LoVo (cell line): Measurements from ENCODE around the gene SNX24.
"Not testable (repeated sequence)": the region's sequence is repeated elsewhere in the genome, so short reads cannot be mapped to it uniquely, and the experiment has no call there.

ENCODE experiments used
- DNase-seq: peaks from one replicate; pipeline ENCODE4 v3.0.0-alpha.2; 2016; ENCODE audit warnings: low spot score

SNX24 gene

GRCh38 chr5:122845229-122846050 is at the start of gene SNX24:
TSS of gene SNX24 (plus strand) at chr5:122845613. CDS start at chr5:122845634, 21 bp downstream.
- peak; percentile 87 for DNase-seq

DNA sequence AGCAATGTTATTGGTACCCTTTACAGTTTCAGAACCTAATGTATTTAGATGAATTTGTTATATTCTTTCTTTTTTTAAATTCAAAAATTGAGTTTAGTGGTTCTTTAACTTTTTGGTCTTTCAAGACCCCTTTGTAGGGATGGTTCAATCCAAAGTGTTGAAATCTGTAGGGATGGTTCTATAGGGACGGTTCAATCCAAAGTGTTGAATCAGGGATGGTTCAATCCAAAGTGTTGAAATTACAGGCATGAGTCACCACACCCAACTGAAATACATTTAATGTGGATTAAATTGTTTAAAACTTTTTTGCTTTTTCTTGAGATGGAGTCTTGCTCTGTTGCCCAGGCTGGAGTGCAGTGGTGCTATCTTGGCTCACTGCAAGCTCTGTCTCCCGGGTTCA is 39.9 kb upstream of the SNX24 start:
- no peak for DNase-seq

DNA sequence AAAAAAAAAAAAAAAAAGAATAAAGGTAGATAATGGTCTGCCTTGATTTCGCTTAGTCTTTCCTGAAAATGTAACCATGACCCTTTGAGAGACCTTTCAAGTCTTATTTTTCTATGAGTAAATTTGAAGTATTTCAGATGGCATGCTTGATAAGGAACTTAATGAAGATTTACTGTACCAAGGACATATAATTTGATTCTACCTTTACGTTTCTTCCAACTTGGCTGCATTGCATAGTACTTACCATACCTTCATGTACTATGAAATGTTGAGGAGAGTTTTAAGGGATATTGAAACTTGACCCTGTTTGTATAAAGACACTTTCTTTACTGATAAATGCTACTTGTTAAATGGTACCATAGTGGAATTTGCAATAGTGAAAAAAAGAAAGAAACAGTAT is 35.0 kb upstream of the SNX24 start:
- DNase-seq = no peak

GRCh38 chr5:122815218-122815767 is 30.1 kb upstream of the SNX24 start:
- no peak for DNase-seq

DNA sequence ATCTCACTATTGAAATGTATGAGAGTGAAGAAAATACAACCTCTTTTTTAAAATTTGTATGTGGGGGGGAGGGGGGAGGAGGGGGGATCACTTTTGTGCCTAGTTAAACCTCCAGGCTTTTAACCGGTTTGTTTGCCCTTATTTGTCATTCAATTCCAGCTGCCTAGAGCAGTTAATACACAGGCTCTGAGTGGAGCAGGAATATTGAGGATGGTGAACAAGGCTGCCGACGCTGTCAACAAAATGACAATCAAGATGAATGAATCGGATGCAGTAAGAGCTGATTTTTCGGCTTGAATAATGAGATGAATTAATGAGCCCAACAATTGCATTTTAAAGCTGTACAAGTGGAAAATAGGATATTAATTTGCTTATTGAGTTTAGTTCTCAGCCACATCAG is 28.7 kb upstream of the SNX24 start:
- no peak for DNase-seq

GRCh38 chr5:122831984-122832383 is 13.4 kb upstream of the SNX24 start:
- DNase-seq = no peak

- DNase-seq = no peak
Measured at GRCh38 chr5:122835681-122836080, 9.7 kb upstream of the SNX24 start.

DNA sequence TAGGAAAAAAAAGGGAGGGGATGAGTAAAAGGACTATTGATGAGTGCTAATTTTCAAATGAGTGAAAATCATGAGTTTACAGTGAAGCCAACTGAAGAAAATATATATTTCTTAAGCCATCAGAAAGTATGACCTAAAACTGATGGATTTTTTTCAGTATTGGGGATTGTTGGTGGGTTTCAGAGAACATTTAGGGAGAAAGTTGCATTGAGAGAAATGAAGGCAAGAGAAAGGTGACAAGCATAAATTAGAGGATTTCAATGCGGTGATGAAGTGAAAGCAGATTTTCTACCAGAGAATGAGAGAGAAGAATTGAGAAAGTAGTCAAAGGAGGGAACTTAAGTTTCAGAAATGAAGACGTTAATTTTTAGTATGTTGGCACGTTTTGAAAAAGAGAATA is 8.5 kb upstream of the SNX24 start:
- DNase-seq = no peak

DNA sequence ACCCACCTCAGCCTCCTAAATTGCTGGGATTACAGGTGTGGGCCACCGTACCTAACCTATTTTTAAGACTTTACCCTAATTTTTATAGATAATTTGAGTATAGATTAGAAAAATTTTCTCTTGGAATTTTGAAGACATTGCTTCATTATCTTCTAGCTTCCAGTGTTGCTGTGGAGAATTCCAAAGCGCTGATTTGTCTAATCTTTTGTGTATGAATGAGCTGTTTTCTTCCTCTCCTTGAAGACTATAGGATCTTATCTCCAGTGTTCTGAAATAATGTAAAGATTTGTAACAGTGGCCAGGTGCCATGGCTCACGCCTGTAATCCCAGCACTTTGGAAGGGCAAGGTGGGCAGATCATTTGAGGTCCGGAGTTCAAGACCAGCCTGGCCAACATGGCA is 5.7 kb upstream of the SNX24 start:
- DNase-seq = no peak

GRCh38 chr5:122842016-122842580 is 3.3 kb upstream of the SNX24 start:
- DNase-seq = no peak

- no peak for DNase-seq
Measured at GRCh38 chr5:122844136-122844909, 1.1 kb upstream of the SNX24 start.

DNA sequence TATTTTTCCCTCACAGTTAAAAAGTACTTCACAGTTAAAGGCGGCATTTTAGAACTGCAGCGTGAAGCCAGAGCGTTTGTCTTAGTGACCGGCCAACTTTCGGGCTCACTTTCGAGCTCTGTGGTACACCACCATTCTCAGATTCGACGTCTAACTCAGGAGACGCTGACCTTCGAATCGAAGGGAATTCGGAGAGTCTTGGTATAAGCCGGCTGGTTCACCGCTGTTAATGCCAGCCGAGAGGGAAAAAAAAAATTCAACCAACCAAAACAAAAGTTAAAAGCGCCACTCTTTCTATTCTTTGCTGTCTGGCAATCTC is 544 bp upstream of the SNX24 start:
- no peak for DNase-seq

- peak; percentile 39 for DNase-seq
Measured at GRCh38 chr5:122846051-122846550, 688 bp downstream of the SNX24 start.

GRCh38 chr5:122847687-122848081 is 2.3 kb downstream of the SNX24 start:
- no peak for DNase-seq

DNA sequence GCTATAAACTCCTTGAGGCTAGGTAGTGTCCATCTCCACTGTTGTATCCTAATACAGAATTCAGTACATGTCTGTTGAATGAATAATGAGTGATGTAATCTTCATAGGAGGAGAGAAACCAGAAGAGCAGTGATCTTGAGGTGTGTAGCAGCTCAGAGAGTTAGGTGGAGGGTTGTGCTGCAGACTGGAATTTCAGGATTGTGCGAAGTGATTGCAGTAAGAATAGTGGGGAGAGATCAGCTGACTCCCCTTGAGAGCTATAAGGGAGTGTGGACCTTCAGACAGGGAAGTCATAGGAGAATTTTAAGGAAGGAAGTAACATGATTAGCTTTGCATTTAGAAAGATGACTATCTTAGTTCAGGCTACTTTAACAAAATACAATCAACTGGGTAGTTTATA is 4.4 kb downstream of the SNX24 start:
- DNase-seq = peak; percentile 12

DNA sequence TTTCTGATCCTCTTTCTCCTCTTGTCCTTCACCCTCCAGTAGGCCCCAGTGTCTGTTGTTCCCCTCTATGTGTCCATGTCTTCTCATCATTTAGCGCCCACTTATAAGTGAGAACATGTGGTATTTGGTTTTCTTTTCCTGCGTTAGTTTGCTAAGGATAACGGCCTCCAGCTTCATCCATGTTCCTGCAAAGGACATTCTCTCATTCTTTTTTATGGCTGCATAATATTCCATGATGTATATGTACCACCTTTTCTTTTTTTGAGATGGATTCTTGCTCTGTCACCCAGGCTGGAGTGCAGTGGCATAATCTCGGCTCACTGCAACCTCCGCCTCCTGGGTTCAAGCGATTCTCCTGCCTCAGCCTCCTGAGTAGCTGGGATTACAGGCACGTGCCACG is 12.1 kb downstream of the SNX24 start:
- not testable (repeated sequence) for DNase-seq

- peak; percentile 23 for DNase-seq
Measured at GRCh38 chr5:122858451-122858850, 13.0 kb downstream of the SNX24 start.

DNA sequence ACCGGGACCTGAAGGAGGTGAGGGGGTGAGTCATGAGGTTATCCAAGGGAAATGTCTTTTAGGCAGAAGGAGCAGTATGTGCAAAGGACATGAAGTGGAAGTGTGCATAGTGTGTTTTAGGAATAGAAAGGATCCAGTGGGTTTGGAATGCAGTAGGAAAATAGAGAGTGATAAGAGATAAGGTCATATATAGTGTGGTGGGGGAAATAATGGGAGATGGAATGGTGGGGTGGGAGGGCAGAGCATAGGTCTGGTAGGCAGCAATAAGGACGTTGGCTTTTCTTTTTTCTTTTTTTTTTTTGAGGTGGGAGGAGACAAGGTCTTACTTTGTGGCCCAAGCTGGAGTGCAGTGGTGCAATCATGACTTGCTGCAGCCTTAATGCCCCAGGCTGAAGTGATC is 17.8 kb downstream of the SNX24 start:
- no peak for DNase-seq

DNA sequence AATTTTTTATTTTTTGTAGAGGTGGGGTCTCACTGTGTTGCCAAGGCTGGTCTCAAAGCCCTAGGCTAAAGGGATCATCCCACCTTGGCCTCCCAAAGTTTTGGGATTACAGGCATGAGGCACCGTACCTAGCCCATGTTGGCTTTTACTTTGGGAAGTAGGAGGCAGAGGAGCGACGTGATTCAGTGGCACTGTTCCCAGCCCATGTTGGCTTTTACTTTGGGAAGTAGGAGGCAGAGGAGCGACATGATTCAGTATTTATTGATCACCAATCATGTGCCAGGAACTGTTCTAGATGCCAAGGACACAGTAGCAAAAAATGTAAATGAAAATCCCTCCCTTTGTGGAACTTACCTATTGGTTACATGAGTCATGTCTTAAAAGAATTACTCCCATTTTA is 18.3 kb downstream of the SNX24 start:
- DNase-seq = no peak

DNA sequence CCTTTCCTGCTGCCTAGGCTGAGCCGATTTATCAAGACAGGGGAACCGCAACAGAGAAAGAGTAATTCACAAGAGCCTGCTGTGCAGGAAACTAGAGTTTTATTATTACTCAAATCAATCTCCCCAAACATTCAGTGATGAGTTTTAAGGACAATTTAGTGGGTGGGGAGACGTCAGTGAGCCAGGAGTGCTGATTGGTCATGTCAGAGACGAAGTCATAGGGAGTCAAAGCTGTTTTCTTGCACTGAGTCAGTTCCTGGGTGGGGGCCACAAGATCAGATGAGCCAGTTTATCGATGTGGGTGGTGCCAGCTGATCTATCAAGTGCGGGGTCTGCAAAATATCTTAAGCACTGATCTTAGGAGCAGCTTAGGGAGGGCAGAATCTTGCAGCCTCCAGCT is 19.0 kb downstream of the SNX24 start:
- DNase-seq = no peak

DNA sequence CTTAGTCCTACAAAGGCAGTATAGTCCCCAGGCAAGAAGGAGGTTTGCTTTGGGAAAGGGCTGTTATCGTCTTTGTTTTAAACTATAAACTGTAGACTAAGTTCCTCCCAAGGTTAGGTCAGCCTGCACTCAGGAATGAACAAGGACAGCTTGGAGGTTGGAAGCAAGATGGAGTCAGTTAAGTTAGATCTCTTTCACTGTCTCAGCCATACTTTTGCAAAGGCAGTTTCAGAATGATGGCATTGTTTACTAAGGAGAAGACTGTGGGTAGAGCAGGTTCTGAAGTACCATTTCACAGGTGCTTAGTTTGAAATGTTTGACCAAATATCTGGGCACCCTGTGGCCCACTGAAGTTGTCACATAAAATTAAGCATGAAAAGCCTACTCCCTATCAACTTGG is 19.4 kb downstream of the SNX24 start:
- no peak for DNase-seq

DNA sequence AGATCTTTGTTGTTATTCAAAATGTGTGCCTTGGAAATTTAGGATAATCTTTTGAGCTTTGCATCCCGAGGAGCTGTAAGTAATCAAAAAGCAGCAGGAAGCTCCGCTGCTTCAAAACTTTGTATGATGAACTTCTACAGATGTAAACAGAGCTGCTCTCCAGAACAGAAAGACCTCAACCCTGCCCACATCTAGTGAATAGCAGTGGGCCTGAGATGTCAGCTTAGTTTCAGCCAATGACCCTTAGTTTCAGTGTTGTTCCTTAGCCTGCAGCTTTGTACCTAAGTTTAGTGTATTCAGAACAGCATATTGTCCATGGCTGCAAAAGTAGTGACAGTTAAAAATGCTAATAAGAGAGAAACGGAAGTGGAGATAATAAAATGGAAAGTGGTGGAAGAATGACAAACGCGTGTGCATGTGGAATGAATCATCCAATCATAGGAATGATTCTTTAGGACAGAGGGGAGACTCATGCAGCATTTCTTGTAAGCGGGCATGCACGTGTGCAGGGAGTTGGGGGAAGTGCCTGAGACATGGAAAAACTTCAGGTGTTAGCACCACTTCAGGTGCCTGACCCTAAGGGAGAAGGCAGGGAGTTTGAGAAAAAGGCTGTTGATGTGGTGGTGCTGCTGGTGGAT is 24.9 kb downstream of the SNX24 start:
- no peak for DNase-seq
